ENCODE data around the gene VASP. TPM values are rescaled to one million over a fixed set of nuclear protein-coding genes. Genes with fewer than 3 reads are reported as not detected.

The VASP gene
- total RNA-seq, 4 donors from 2014 or later: 52.7 to 68.9 (median 56.5) TPM

- H3K4me3 ChIP-seq (ENCODE audit: low read depth, poor library complexity, severe bottlenecking): peak overlapping the region; percentile 34
- TF ChIP-seq CTCF (IDR thresholded peaks at IDR 0.05) (no peak), POLR2A (IDR thresholded peaks at IDR 0.05) (peak in 1 of 2 donors; percentile 41)
- intact Hi-C loops (cut with DNase I; ENCODE audit: low total_unique reads): no loop called here
- peak; percentile 93 to 99 for DNase-seq (ENCODE audit: low spot score in 2 of 2)
- WGBS, 2 donors: 0 to 1% methylated on average over 53 to 66 of the region's 66 CpGs
These were observed 37.9 kb upstream of the VASP start for GRCh38 chr19:45469132-45469944.

- DNase-seq (ENCODE audit: low spot score in 2 of 2): no peak
- 32 to 33% methylated on average over 32 to 33 of the region's 33 CpGs for WGBS, 2 donors
- no peak overlapping the region for H3K4me3 ChIP-seq (ENCODE audit: low read depth, poor library complexity, severe bottlenecking)
- intact Hi-C loops (cut with DNase I; ENCODE audit: low total_unique reads): no loop called here
- TF ChIP-seq CTCF (IDR thresholded peaks at IDR 0.05) (no peak), POLR2A (IDR thresholded peaks at IDR 0.05) (no peak)
These were observed 37.1 kb upstream of the VASP start for GRCh38 chr19:45469945-45470761.

- 92 to 95% methylated on average over 11 to 15 of the region's 15 CpGs for WGBS, 2 donors
- no peak for DNase-seq (ENCODE audit: low spot score in 2 of 2)
- TF ChIP-seq CTCF (IDR thresholded peaks at IDR 0.05) (no peak), POLR2A (IDR thresholded peaks at IDR 0.05) (no peak)
- no peak overlapping the region for H3K4me3 ChIP-seq (ENCODE audit: low read depth, poor library complexity, severe bottlenecking)
- intact Hi-C loops (cut with DNase I; ENCODE audit: low total_unique reads): no loop called here
These were observed 36.6 kb upstream of the VASP start for GRCh38 chr19:45470762-45471081.

- no peak for TF ChIP-seq POLR2A (IDR thresholded peaks at IDR 0.05)
- no peak for TF ChIP-seq CTCF (IDR thresholded peaks at IDR 0.05)
- intact Hi-C loops (cut with DNase I; ENCODE audit: low total_unique reads): no loop called here
- WGBS, 2 donors: 88 to 89% methylated on average over 16 of the region's 16 CpGs
- DNase-seq (ENCODE audit: low spot score in 2 of 2): no peak
- no peak overlapping the region for H3K4me3 ChIP-seq (ENCODE audit: low read depth, poor library complexity, severe bottlenecking)
These were observed 36.0 kb upstream of the VASP start for GRCh38 chr19:45471111-45471930.

GRCh38 chr19:45471931-45472562, 35.2 kb upstream of the VASP start:
- intact Hi-C loops (cut with DNase I; ENCODE audit: low total_unique reads): no loop called here
- 78 to 82% methylated on average over 7 of the region's 7 CpGs for WGBS, 2 donors
- TF ChIP-seq CTCF (IDR thresholded peaks at IDR 0.05) (no peak), POLR2A (IDR thresholded peaks at IDR 0.05) (no peak)

More at GRCh38 chr19:45471931-45472562, 35.2 kb upstream of the VASP start:
- no peak for DNase-seq (ENCODE audit: low spot score in 2 of 2)
- no peak overlapping the region for H3K4me3 ChIP-seq (ENCODE audit: low read depth, poor library complexity, severe bottlenecking)

Data from lower leg skin (tissue), 4 donors.